Omental fat pad (tissue), 4 donors: ENCODE data around the gene DNAJB5. TPM values are rescaled to one million over a fixed set of nuclear protein-coding genes. Genes with fewer than 3 reads are reported as not detected.

Experiments
- ATAC-seq: fragments of 150-250 bp; one replicate; pipeline ENCODE4 v1.9.1; 2016; ENCODE audit warnings: mild to moderate bottlenecking, moderate library complexity; ENCODE audit not compliant: low FRiP score
- DNase-seq: peaks from one replicate; pipeline ENCODE4 v3.0.0-alpha.2; 2019; ENCODE audit warnings: low spot score
- total RNA-seq, 4 donors: library from RNA; depleted of rRNA; stranded (reverse); fragments of >200 nt; gene quantifications; one replicate each; pipeline ENCODE4 v1.1.0, GENCODE V29; 2016
- TF ChIP-seq, protein P1 (sequence below), 3 donors: fragments of 450-650 bp; IDR thresholded peaks; one replicate each; pipeline ENCODE4 v1.5.1; 2016 to 2017; ENCODE audit warnings: antibody characterized with exemption in 3 of 3, mild to moderate bottlenecking in 3 of 3, moderate library complexity in 2 of 3

DNAJB5 gene
- total RNA-seq, 4 donors from 2014 or later: 6.3 to 17.3 (median 9.8) TPM

DNA sequence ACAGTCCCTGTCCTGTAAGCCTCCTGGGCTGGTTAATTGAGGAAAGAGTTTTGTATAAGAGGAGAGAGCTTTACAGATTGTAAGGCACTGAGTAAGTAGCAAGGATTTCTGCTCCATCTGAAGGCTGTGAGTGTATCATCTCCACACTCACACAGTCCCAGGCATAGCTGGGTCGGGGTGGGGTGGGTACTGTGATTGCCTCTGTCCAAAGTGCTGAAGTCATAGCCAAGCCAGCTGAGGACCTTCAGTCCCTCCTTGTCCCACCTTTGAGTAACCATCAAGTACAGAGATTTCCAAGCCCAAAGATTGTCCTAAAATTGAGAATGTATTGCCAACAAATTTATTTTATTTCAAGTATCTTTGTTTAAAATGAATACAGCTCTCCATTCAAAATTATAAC is 5.5 kb upstream of the DNAJB5 start:
- TF ChIP-seq, protein P1, sequence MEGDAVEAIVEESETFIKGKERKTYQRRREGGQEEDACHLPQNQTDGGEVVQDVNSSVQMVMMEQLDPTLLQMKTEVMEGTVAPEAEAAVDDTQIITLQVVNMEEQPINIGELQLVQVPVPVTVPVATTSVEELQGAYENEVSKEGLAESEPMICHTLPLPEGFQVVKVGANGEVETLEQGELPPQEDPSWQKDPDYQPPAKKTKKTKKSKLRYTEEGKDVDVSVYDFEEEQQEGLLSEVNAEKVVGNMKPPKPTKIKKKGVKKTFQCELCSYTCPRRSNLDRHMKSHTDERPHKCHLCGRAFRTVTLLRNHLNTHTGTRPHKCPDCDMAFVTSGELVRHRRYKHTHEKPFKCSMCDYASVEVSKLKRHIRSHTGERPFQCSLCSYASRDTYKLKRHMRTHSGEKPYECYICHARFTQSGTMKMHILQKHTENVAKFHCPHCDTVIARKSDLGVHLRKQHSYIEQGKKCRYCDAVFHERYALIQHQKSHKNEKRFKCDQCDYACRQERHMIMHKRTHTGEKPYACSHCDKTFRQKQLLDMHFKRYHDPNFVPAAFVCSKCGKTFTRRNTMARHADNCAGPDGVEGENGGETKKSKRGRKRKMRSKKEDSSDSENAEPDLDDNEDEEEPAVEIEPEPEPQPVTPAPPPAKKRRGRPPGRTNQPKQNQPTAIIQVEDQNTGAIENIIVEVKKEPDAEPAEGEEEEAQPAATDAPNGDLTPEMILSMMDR (IDR thresholded peaks at IDR 0.05): no peak
- ATAC-seq: no peak
- no peak for DNase-seq

DNA sequence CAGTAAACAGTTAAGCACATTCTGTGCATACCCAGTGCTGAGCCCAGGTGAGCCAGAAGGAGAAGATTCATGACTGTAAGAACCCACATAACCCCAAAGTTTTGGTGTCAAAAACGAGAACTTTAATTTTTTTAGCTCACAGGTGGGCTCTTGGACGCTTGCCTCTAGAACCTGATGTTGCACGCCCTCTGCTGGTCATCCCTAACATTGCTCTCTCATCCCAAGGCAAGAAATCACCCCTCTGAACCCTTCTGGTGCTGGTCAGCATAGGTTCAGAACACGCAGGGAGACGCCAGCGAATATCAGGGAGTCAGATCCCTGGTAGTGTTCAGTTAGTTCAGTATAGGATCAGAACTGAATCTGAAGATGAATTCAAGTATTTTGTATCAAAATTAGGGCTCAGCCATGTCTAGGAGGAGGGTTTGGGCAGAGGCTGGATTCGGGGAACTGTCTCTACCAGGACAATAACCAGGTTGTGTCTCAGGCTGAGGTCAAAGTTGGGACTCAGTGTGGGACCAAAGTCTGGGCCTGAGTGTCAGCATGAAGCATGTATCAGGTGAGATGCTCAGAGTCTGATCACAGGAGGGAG is 4.1 kb upstream of the DNAJB5 start:
- ATAC-seq: no peak
- DNase-seq: peak; percentile 64
- TF ChIP-seq, protein P1 (IDR thresholded peaks at IDR 0.05): peak in 1 of 3 donors; percentile 35

DNA sequence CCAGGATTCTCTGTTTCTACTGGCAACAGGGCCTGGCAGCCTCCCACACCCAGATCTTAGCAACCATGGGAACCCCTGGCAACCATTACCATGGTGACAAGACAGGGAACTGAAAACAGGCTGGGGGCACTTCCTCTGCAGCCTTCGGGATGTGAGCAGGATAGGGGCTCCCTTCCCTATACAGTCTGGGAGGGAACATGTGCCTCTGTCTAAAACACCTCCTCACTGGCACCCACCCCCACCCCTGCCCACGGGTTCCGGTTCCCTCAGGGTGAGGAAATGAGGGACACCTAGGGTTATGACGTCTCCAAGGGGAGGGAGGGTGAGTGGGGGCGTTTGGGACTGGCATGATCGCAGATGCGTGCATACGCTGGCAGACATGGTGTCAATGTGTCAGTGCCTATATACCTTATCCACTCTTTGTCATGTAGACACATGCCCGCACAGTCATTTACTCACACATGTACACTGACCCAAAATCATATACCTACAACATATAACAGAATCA is 3.0 kb upstream of the DNAJB5 start:
- ATAC-seq: no peak
- no peak for DNase-seq
- TF ChIP-seq, protein P1 (IDR thresholded peaks at IDR 0.05): no peak

DNA sequence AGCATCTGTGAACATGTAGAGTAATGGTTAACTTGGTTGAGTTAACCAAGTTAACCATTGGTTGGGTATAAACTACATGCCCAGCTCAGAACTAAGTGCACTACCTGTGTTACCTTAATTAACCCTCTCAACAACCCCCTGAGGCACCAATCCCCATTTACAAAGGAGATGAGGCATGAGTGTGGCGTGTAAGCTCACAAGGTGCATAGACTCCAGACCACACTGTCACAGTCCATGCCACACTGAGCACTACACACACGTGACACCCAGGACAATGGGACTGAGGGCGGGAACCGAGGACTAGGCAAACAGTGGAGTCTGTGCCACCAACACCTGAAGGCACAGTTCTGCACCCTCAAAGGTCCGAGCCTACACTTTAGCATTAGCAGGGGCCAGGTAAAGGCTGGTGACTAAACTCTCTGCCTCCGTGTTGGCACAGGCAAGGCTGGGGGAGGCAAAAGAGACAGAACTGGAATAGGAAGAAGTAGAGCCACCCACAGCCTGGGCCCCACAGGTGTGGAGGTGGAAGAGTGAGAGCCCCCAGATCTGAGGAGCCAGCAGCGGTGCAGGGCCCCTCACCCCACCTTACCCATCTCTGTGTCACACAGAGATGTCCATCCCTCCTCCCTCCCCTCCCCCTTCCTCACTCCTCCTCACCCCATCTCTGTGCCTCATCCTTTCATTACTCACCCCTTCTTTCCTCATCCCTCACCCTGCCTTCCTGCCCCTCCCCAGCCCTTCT is 2.2 kb upstream of the DNAJB5 start:
- ATAC-seq (no peak), DNase-seq (no peak)
- TF ChIP-seq, protein P1 (IDR thresholded peaks at IDR 0.05): no peak

GRCh38 chr9:34988218-34989002 is 1.1 kb upstream of the DNAJB5 start:
- TF ChIP-seq, protein P1 (IDR thresholded peaks at IDR 0.05): no peak
- ATAC-seq (no peak), DNase-seq (no peak)

DNA sequence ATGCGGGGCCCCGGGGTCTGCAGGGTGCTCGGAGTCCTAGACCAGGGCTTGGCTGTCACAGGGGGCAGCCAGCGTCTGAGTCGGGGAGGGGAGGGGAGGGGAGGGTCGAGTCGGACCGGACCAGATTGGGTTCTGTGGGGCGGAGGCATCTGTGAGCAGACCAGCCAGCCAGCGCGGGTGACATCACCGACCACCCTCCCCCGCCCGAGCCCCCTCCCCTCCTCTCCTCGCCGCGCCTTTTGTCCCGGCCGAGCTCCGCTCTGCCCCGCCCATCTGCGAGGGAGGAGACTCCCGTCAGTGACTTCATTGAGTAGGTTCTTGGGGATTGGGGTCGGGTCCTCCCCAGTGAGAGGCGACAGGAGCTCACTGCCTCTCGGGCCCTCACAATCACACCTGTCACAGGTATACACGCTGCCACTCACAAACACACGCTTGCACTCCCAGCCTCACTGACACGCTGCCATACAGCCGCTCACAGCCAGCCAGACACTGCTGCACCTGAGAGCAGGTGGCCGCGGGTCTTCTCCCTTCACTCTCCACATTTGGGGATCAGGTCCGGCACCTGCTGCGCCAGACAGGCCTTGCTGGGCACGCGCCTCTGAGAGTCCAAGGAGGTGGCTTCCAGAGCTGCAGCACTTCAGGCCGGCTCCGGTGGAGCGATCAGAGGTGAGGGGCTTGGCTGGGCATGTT is 546 bp downstream of the DNAJB5 start:
- peak; percentile 60 for DNase-seq
- TF ChIP-seq, protein P1 (IDR thresholded peaks at IDR 0.05): no peak
- peak; percentile 2 for ATAC-seq
